Myocyte (in vitro differentiated cells): ENCODE measurements around the gene NSG2. TPM values are rescaled to one million over a fixed set of nuclear protein-coding genes. Genes with fewer than 3 reads are reported as not detected.

Experiments used
- DNase-seq: peaks from one replicate; pipeline ENCODE4 v3.0.0-alpha.2; 2012; ENCODE audit warnings: low read depth
- total RNA-seq: library from RNA; depleted of rRNA; stranded (reverse); fragments of >200 nt; gene quantifications from 2 replicates; pipeline ENCODE4 v1.2.3, GENCODE V29; 2014

Gene NSG2
- total RNA-seq, 1 donor from 2014 or later: 0.13 TPM

DNA sequence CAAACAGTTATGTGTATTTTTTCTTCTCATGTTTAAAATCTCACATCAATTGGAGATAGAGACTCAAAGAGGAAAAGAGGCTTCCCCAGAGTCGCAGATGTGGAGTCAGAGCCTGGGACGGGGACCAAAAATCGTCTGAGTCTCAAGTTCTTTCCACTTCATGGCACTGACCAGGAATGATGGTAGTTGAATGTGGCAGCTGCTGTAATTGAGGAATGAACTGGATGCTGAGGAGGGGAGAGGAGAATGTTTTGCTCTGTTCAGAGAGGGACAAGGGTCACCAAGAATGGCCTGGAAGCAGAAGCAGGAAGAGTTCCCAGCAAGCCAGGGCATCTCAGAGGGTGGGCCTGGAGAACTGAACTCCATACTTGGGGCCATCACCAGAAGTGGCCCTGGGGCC, 103.9 kb downstream of the NSG2 start:
- no peak for DNase-seq

DNA sequence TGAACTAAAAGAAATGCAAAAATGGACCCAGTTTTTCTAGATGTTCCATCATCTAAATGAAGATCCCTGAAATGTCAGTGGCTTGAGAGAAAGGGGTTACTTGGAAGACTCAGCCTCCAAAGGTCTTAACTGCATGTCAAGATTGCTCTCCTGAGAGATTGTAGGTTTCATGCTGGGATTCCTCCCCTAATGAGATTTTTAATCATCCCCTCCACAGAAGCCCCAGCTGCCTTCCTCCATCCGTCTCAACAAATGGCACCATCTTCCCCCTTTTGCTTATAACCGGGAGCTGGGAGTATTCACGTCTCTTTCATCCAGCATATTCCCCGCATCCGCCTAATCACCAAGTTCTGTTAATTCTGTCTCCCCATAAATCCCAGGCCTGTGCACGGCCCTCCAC, 104.5 kb downstream of the NSG2 start:
- no peak for DNase-seq

DNA sequence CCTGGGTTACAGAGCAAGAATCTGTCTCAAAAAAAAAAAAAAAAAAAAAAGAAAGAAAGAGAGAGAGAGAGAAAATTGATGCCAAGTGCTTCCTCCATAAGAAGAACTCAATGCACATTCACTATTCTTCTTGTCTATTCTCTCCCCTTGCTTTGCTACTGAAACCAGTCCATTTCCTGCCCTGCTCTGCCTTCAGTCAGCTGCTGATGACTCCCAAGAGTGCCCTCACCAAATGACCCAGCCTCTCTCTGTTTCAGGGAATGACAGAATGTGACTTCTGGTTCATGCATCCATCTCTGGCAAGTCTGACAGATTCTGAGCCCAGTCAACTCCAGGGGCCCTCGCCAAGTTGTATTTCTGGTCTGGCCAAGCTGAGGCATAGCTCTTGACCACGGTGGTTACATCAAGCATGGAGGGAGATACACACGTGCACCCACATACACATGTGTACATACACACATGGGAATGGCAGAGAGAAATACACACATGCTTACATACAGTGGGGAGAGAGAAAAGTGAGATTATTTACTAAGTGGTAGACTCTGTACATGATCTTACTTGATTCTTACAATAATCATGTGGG, 106.2 kb downstream of the NSG2 start:
- no peak for DNase-seq

DNA sequence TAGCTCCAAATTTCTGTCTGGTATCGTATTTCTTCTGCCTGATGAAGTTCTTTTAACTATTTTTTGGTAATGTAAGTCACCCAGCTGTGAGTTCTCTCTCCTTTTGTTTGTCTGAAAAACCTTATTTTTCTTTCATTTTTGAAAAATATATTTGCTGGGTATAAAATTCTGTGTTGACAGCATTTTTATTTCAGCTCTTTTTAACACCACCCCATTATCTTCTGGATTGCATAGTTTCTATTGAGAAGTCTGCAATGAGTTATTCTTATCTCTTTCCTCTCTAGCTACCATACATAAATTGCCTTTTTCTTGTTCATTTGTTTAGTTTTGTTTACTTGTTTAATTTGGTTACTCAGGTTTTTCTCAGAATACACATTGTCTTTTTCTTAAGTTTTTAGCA, 109.1 kb downstream of the NSG2 start:
- no peak for DNase-seq

DNA sequence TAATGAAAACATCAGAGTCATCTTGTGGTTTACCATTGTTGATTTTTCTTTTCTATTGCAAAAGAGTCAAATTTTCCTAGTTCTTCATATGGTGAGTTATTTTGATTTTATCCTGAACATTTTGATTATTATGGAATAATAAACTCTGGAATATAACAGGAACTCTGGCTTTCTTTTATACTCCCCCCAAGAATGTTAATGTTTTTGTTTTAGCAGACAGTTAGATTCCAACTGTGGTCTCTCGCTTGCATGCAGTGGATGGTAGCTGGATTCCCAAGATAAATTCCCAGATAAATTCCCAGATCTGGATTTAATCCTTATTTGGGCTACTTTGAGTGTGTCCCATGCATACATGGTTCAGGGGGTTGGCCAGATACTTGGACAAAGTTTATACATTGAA, 109.8 kb downstream of the NSG2 start:
- DNase-seq: no peak

DNA sequence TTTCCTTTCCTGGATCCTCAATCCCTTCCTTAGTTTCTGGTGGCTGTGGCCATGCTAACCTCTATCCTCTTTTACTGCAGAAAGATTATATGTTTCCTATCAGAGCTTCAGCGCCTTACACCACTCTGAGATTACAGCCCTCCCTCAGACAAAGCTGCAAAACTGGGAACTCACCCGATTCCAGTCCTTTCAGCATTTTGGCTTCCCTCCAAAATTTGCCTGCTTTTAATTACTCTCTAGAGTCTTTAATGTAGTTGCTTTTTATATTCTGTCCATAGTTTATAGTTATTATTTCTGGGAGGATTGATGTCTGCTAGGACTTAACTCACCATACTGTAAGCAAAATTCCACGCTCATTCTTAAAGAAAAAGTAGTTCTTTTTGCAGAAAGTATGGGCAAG, 110.2 kb downstream of the NSG2 start:
- DNase-seq: no peak

DNA sequence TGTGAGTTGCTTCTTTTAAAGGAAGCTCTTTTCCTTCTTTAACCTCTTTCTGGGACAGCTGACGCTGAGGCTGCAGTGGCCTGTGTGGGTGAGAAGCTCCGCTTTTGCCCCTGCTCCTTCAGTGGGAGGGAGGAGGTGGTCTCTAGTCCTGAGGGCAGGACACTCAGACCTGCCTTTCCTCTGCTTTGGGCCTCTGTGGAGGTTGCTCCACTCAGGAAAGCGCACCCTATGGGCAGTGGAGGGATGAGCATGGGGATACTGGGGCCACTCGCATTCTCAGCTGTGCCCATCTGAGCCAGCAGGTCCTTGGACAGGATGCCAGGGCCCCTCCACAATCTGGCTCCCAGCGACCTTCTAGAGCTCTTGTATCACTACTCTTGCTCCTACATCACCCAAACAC, 111.5 kb downstream of the NSG2 start:
- DNase-seq: no peak

Other genes with a start within 250 kb of the NSG2 start
- 43.5 and 64.3 TPM in 2 replicates for gene CPEB4, start 157.4 kb upstream of the NSG2 start, total RNA-seq
- 0.11 TPM in 1 of 2 replicates, not detected in the other for gene C5orf47, start 56.5 kb upstream of the NSG2 start, total RNA-seq